Liver (tissue), 9 donors: ENCODE results near the gene KRTAP2-2. TPM values are rescaled to one million over a fixed set of nuclear protein-coding genes. Genes with fewer than 3 reads are reported as not detected.
"Not testable (repeated sequence)": the region's sequence is repeated elsewhere in the genome, so short reads cannot be mapped to it uniquely, and the experiment has no call there.

Experiments used
- DNase-seq: peaks from one replicate; pipeline ENCODE4 v3.0.0-alpha.2; 2017; ENCODE audit warnings: low spot score
- H3K27ac ChIP-seq, 2 donors: one replicate each; pipeline ENCODE4 v1.7.0; 2013; ENCODE audit warnings: inconsistent platforms in 2 of 2, low read length in 2 of 2, control low read depth in 1 of 2, low read depth in 1 of 2, mild to moderate bottlenecking in 1 of 2
- H3K27me3 ChIP-seq, 4 donors: one replicate each; pipeline versions ENCODE4 v1.6.1 to v1.7.0; 2013; ENCODE audit warnings: low read length in 3 of 4, inconsistent platforms in 1 of 4, mild to moderate bottlenecking in 1 of 4, moderate library complexity in 1 of 4; ENCODE audit not compliant: control insufficient read depth in 4 of 4, insufficient read depth in 4 of 4
- H3K36me3 ChIP-seq, 4 donors: one replicate each; pipeline versions ENCODE4 v1.6.1 to v1.7.0; 2013; ENCODE audit warnings: low read length in 3 of 4, mild to moderate bottlenecking in 3 of 4, low read depth in 1 of 4, moderate library complexity in 1 of 4; ENCODE audit not compliant: control insufficient read depth in 4 of 4, insufficient read depth in 3 of 4
- H3K4me1 ChIP-seq, 4 donors: one replicate each; pipeline versions ENCODE4 v1.6.1 to v1.7.0; 2013; ENCODE audit warnings: low read length in 3 of 4, mild to moderate bottlenecking in 3 of 4, moderate library complexity in 1 of 4; ENCODE audit not compliant: control insufficient read depth in 4 of 4, insufficient read depth in 4 of 4
- H3K4me3 ChIP-seq, 3 donors: one replicate each; pipeline versions ENCODE4 v1.6.1 to v1.7.0; 2013; ENCODE audit warnings: low read length in 3 of 3, control low read depth in 1 of 3, low read depth in 1 of 3, mild to moderate bottlenecking in 1 of 3
- H3K9ac ChIP-seq, 2 donors: one replicate each; pipeline ENCODE4 v1.7.0; 2013; ENCODE audit warnings: low read length in 2 of 2, mild to moderate bottlenecking in 2 of 2, moderate library complexity in 2 of 2, control low read depth in 1 of 2, low read depth in 1 of 2
- H3K9me3 ChIP-seq, 4 donors: one replicate each; pipeline versions ENCODE4 v1.6.1 to v1.7.0; 2013; ENCODE audit warnings: low read length in 3 of 4; ENCODE audit not compliant: control insufficient read depth in 4 of 4
- ATF3 ChIP-seq: IDR thresholded peaks from 2 replicates; pipeline ENCODE4 v1.6.1; 2016; ENCODE audit warnings: antibody characterized with exemption
- CTCF ChIP-seq: fragments of 150-350 bp; IDR thresholded peaks from 2 replicates; pipeline ENCODE4 v1.5.1; 2017; ENCODE audit warnings: improper control_type of control experiment, low read depth, low read length; ENCODE audit not compliant: missing input control
- EGR1 ChIP-seq, 2 donors: IDR thresholded peaks; 2 replicates each; pipeline ENCODE4 v1.6.1; 2016 to 2018; ENCODE audit warnings: antibody characterized with exemption in 2 of 2, low read depth in 2 of 2
- FOXA1 ChIP-seq: IDR thresholded peaks from 2 replicates; pipeline ENCODE4 v1.6.1; 2016; ENCODE audit warnings: antibody characterized with exemption
- FOXA2 ChIP-seq: IDR thresholded peaks from 2 replicates; pipeline ENCODE4 v1.6.1; 2016; ENCODE audit warnings: antibody characterized with exemption
- GABPA ChIP-seq, 2 donors: IDR thresholded peaks in 1 of 2; conservative IDR thresholded peaks in 1 of 2; 2 replicates each; pipeline ENCODE4 v1.6.1; 2016; ENCODE audit warnings: antibody characterized with exemption in 2 of 2, mild to moderate bottlenecking in 1 of 2, moderate library complexity in 1 of 2
- HNF4A ChIP-seq, 2 donors: conservative IDR thresholded peaks; 2 replicates each; pipeline ENCODE4 v1.6.1; 2016; ENCODE audit warnings: antibody characterized with exemption in 2 of 2, mild to moderate bottlenecking in 2 of 2
- HNF4G ChIP-seq: IDR thresholded peaks from 2 replicates; pipeline ENCODE4 v1.6.1; 2016; ENCODE audit warnings: antibody characterized with exemption
- JUND ChIP-seq, 2 donors: IDR thresholded peaks; 2 replicates each; pipeline ENCODE4 v1.6.1; 2016; ENCODE audit warnings: antibody characterized with exemption in 2 of 2
- MAX ChIP-seq: IDR thresholded peaks from 2 replicates; pipeline ENCODE4 v1.6.1; 2016; ENCODE audit warnings: antibody characterized with exemption
- NR2F2 ChIP-seq: IDR thresholded peaks from 2 replicates; pipeline ENCODE4 v1.6.1; 2016; ENCODE audit warnings: antibody characterized with exemption
- RAD21 ChIP-seq, 2 donors: IDR thresholded peaks; 2 replicates each; pipeline ENCODE4 v1.6.1; 2016; ENCODE audit warnings: antibody characterized with exemption in 2 of 2, mild to moderate bottlenecking in 2 of 2
- REST ChIP-seq: IDR thresholded peaks from 2 replicates; pipeline ENCODE4 v1.6.1; 2016; ENCODE audit warnings: antibody characterized with exemption, mild to moderate bottlenecking
- RXRA ChIP-seq, 2 donors: IDR thresholded peaks; 2 replicates each; pipeline ENCODE4 v1.6.1; 2017 to 2018; ENCODE audit warnings: antibody characterized with exemption in 2 of 2, mild to moderate bottlenecking in 1 of 2
- SP1 ChIP-seq: IDR thresholded peaks from 2 replicates; pipeline ENCODE4 v1.6.1; 2018; ENCODE audit warnings: antibody characterized with exemption, mild to moderate bottlenecking
- TAF1 ChIP-seq: conservative IDR thresholded peaks from 2 replicates; pipeline ENCODE4 v1.6.1; 2016; ENCODE audit warnings: antibody characterized with exemption, mild to moderate bottlenecking
- YY1 ChIP-seq: IDR thresholded peaks from 2 replicates; pipeline ENCODE4 v1.6.1; 2016; ENCODE audit warnings: antibody characterized with exemption, mild to moderate bottlenecking
- ZBTB33 ChIP-seq: IDR thresholded peaks from 2 replicates; pipeline ENCODE4 v1.6.1; 2016; ENCODE audit warnings: antibody characterized with exemption
- WGBS: extraction: QIAGEN DNeasy Blood & Tissue Kit; methylation state at CpG from one replicate; pipeline ENCODE4 v1.1.7; 2013; 5-methylcytosine and 5-hydroxymethylcytosine counted together
- polyA plus RNA-seq, 2 donors: library from polyadenylated mRNA; stranded (reverse) in 1 of 2; unstranded in 1 of 2; fragments of 200-250 nt in 1 of 2; fragments of >200 nt in 1 of 2; fragmentation: Nextera tagmentation in 1 of 2; extraction: Ambion mirVana in 1 of 2; gene quantifications; one replicate each; pipeline versions ENCODE4 v1.2.1 to v1.2.3, GENCODE V29; 2013 to 2015
- total RNA-seq, 2 donors: library from RNA; depleted of rRNA; stranded (reverse); fragments of >200 nt; gene quantifications; one replicate each; pipeline ENCODE4 v1.2.3, GENCODE V29; 2014
- donor health status: healthy.
- donor health status: healthy.
- donor health status: healthy.
- donor health status: healthy.
- donor health status: healthy.

KRTAP2-2 gene
- total and polyA plus RNA-seq, 4 donors, result not detected

GRCh38 chr17:41042953-41043352 lies 12.1 kb downstream of the KRTAP2-2 start:
- no peak for DNase-seq
- Histone ChIP-seq H3K9ac (no peak overlapping the region), H3K4me3 (no peak overlapping the region), H3K9me3 (no peaks in the 10 kb centered on the region), H3K27me3 (peaks cover 0 to 3% (median 0%) of the 10 kb centered on the region in 4 donors), H3K4me1 (no peaks in the 10 kb centered on the region), H3K27ac (no peak overlapping the region), H3K36me3 (no peaks in the 10 kb centered on the region)
- WGBS, result 96% methylated on average over 1 of the region's 1 CpG
- no peak for TF ChIP-seq YY1
- TF ChIP-seq FOXA1, result no peak
- TF ChIP-seq SP1, result no peak
- TF ChIP-seq RAD21 (IDR thresholded peaks at IDR 0.05), result no peak
- TF ChIP-seq ATF3, result no peak
- no peak for TF ChIP-seq CTCF
- no peak for TF ChIP-seq FOXA2
- TF ChIP-seq HNF4A (conservative IDR thresholded peaks at IDR 0.05), result no peak
- no peak for TF ChIP-seq HNF4G
- TF ChIP-seq EGR1 (IDR thresholded peaks at IDR 0.05; ENCODE audit: low read depth in 2 of 2), result no peak
- no peak for TF ChIP-seq NR2F2
- no peak for TF ChIP-seq REST
- no peak for TF ChIP-seq GABPA (IDR thresholded peaks at IDR 0.05 in 1 of 2, conservative IDR thresholded peaks at IDR 0.05 in 1 of 2)
- no peak for TF ChIP-seq MAX
- no peak for TF ChIP-seq JUND (IDR thresholded peaks at IDR 0.05)
- no peak for TF ChIP-seq RXRA (IDR thresholded peaks at IDR 0.05)
- TF ChIP-seq ZBTB33, result no peak
- TF ChIP-seq TAF1, result no peak

GRCh38 chr17:41040783-41041571 lies 14.1 kb downstream of the KRTAP2-2 start, which contains the start of gene KRTAP1-1:
KRTAP1-1 (minus strand) TSS chr17:41041450; CDS start chr17:41041397, 53 bp downstream.
- not testable (repeated sequence) for H3K4me3 ChIP-seq, H3K4me1 ChIP-seq, H3K9me3 ChIP-seq, H3K27me3 ChIP-seq, DNase-seq, H3K27ac ChIP-seq, H3K9ac ChIP-seq, H3K36me3 ChIP-seq
- 79% methylated on average over 14 of the region's 14 CpGs for WGBS
